HCT116 (cell line): ENCODE results near the gene TIRAP. TPM values are rescaled to one million over a fixed set of nuclear protein-coding genes. Genes with fewer than 3 reads are reported as not detected.

Source experiments
- ATAC-seq: fragments of 200-7000 bp; cut with Tn5 transposase; 2 replicates; pipeline ENCODE4 v1.9.1; 2020; ENCODE audit warnings: mild to moderate bottlenecking, moderate library complexity
- BruUV-seq: library from RNA; stranded (reverse); fragments of 400-500 nt; replicated peaks from 2 replicates; lab custom pipeline; 2021; lab: Mats Ljungman, UMichigan
- CTCF ChIA-PET: fragments of 300-600 bp; sonication (Branson Sonifier 250); formaldehyde crosslinking; loops from one replicate; lab custom pipeline; 2021; ENCODE audit warnings: antibody characterized with exemption; lab: Charles Lee
- POLR2A ChIA-PET: fragments of 300-600, 350-600 bp; sonication (Branson Sonifier 250); formaldehyde crosslinking; loops from one replicate; lab custom pipeline; 2021; ENCODE audit warnings: antibody characterized with exemption; lab: Charles Lee
- RAD21 ChIA-PET, 2 experiments: fragments of 300-600 bp; sonication (Branson Sonifier 250); formaldehyde crosslinking; loops; one replicate each; lab custom pipeline; 2023; ENCODE audit warnings: low total read pairs in 2 of 2; ENCODE audit not compliant: uncharacterized antibody in 2 of 2, unreplicated experiment in 2 of 2, low non-redundant PET in 1 of 2; lab: Charles Lee
- DNase-seq: peaks from one replicate; pipeline ENCODE4 v3.0.0-alpha.2; 2010; ENCODE audit warnings: low read depth, low spot score
- H2AFZ ChIP-seq: fragments of 200-600 bp; shearing (Covaris generic), sonication (generic); 2 replicates; pipeline ENCODE4 v1.6.1; 2017; ENCODE audit warnings: low read depth, mixed run types, mixed read lengths, antibody characterized with exemption, low read length; ENCODE audit not compliant: poor library complexity, severe bottlenecking
- H3K27ac ChIP-seq: 2 replicates; pipeline ENCODE4 v1.5.1; 2012; ENCODE audit warnings: low read depth, low read length
- H3K27me3 ChIP-seq: fragments of 200-600 bp; sonication (generic); 2 replicates; pipeline ENCODE4 v1.6.1; 2016; ENCODE audit warnings: mixed run types, low read length, mixed read lengths; ENCODE audit not compliant: insufficient read depth
- H3K36me3 ChIP-seq, 2 experiments: fragments of 200-500 bp in 1 of 2; fragments of 200-600 bp in 1 of 2; sonication (Bioruptor generic) in 1 of 2; sonication (generic) in 1 of 2; 2 replicates each; pipeline versions ENCODE4 v1.5.1 to v1.6.1; 2014 to 2016; ENCODE audit warnings: low read length in 2 of 2, inconsistent platforms in 1 of 2, mixed read lengths in 1 of 2, mixed run types in 1 of 2; ENCODE audit not compliant: insufficient read depth in 2 of 2, control insufficient read depth in 1 of 2
- H3K4me1 ChIP-seq, 2 experiments: fragments of 200-600 bp in 1 of 2; sonication (generic) in 1 of 2; 2 replicates each; pipeline versions ENCODE4 v1.5.1 to v1.6.1; 2012 to 2017; ENCODE audit warnings: low read length in 2 of 2, inconsistent platforms in 1 of 2, mild to moderate bottlenecking in 1 of 2, mixed read lengths in 1 of 2, mixed run types in 1 of 2, moderate library complexity in 1 of 2; ENCODE audit not compliant: insufficient read depth in 2 of 2, control insufficient read depth in 1 of 2
- H3K4me2 ChIP-seq: fragments of 200-600 bp; sonication (generic); 2 replicates; pipeline ENCODE4 v1.6.1; 2017; ENCODE audit warnings: mixed run types, low read length, mixed read lengths
- H3K4me3 ChIP-seq, 2 experiments: fragments of 200-600 bp in 1 of 2; sonication (generic) in 1 of 2; replicated peaks in 1 of 2; 2 replicates each; pipeline ENCODE4 v1.5.1; 2011 to 2016; ENCODE audit warnings: low read length in 2 of 2, control low read depth in 1 of 2, low read depth in 1 of 2, mild to moderate bottlenecking in 1 of 2, mixed read lengths in 1 of 2, mixed run types in 1 of 2
- H3K79me2 ChIP-seq: fragments of 200-600 bp; sonication (generic); 2 replicates; pipeline ENCODE4 v1.6.1; 2017; ENCODE audit warnings: mild to moderate bottlenecking, mixed run types, low read length, moderate library complexity, mixed read lengths; ENCODE audit not compliant: insufficient read depth
- H3K9ac ChIP-seq: fragments of 200-600 bp; sonication (generic); 2 replicates; pipeline ENCODE4 v1.6.1; 2016; ENCODE audit warnings: low read length, mixed read lengths
- H3K9me2 ChIP-seq: fragments of 200-600 bp; sonication (generic), shearing (Covaris generic); 2 replicates; pipeline ENCODE4 v1.6.1; 2017; ENCODE audit warnings: mixed run types, mild to moderate bottlenecking, moderate library complexity; ENCODE audit not compliant: insufficient read depth
- H3K9me3 ChIP-seq, 2 experiments: fragments of 200-500 bp in 1 of 2; fragments of 200-600 bp in 1 of 2; sonication (Bioruptor generic) in 1 of 2; sonication (generic) in 1 of 2; 2 replicates each; pipeline ENCODE4 v1.6.1; 2014 to 2017; ENCODE audit warnings: low read length in 2 of 2, mixed read lengths in 2 of 2, inconsistent platforms in 1 of 2, low read depth in 1 of 2, mild to moderate bottlenecking in 1 of 2, mixed run types in 1 of 2, moderate library complexity in 1 of 2; ENCODE audit not compliant: control insufficient read depth in 1 of 2, insufficient read depth in 1 of 2
- H4K20me1 ChIP-seq: fragments of 200-600 bp; sonication (generic), shearing (Covaris generic); 2 replicates; pipeline ENCODE4 v1.6.1; 2017; ENCODE audit warnings: mixed run types, mild to moderate bottlenecking, moderate library complexity; ENCODE audit not compliant: insufficient read depth
- CBX3 ChIP-seq: IDR thresholded peaks from 2 replicates; pipeline ENCODE4 v1.6.1; 2012; ENCODE audit warnings: low read depth
- CEBPB ChIP-seq: IDR thresholded peaks from 2 replicates; pipeline ENCODE4 v1.6.1; 2012; ENCODE audit warnings: low read depth
- EGR1 ChIP-seq: IDR thresholded peaks from 2 replicates; pipeline ENCODE4 v1.6.1; 2012; ENCODE audit warnings: low read depth
- ELF1 ChIP-seq: IDR thresholded peaks from 2 replicates; pipeline ENCODE4 v1.6.1; 2012; ENCODE audit warnings: low read depth, borderline replicate concordance
- EZH2 ChIP-seq: fragments of 200-600 bp; sonication (generic); IDR thresholded peaks from 2 replicates; pipeline ENCODE4 v1.6.1; 2017; ENCODE audit warnings: antibody characterized with exemption, mixed run types
- FOSL1 ChIP-seq: IDR thresholded peaks from 2 replicates; pipeline ENCODE4 v1.6.1; 2012; ENCODE audit warnings: low read depth
- JUND ChIP-seq: IDR thresholded peaks from 2 replicates; pipeline ENCODE4 v1.6.1; 2012
- MAX ChIP-seq: IDR thresholded peaks from 2 replicates; pipeline ENCODE4 v1.6.1; 2012
- POLR2A ChIP-seq: IDR thresholded peaks from 2 replicates; pipeline ENCODE4 v1.7.0; 2011; ENCODE audit warnings: borderline replicate concordance; ENCODE audit not compliant: insufficient read depth, insufficient read length; ENCODE audit errors: extremely low read depth
- POLR2AphosphoS5 ChIP-seq: IDR thresholded peaks from 2 replicates; pipeline ENCODE4 v1.6.1; 2011; ENCODE audit warnings: mild to moderate bottlenecking, low read depth, low read length, moderate library complexity
- RAD21 ChIP-seq: IDR thresholded peaks from 2 replicates; pipeline ENCODE4 v1.6.1; 2012; ENCODE audit warnings: low read depth, mild to moderate bottlenecking
- SIN3A ChIP-seq: IDR thresholded peaks from 2 replicates; pipeline ENCODE4 v1.6.1; 2012; ENCODE audit warnings: low read depth
- SP1 ChIP-seq: IDR thresholded peaks from 2 replicates; pipeline ENCODE4 v1.6.1; 2012; ENCODE audit warnings: low read depth
- SRF ChIP-seq: IDR thresholded peaks from 2 replicates; pipeline ENCODE4 v1.6.1; 2012; ENCODE audit warnings: low read depth
- TCF7L2 ChIP-seq: IDR thresholded peaks from 2 replicates; pipeline ENCODE4 v1.7.0; 2011; ENCODE audit warnings: borderline replicate concordance, inconsistent platforms; ENCODE audit not compliant: insufficient read depth, insufficient read length; ENCODE audit errors: extremely low read depth
- YY1 ChIP-seq: IDR thresholded peaks from 2 replicates; pipeline ENCODE4 v1.6.1; 2011; ENCODE audit warnings: low read length, low read depth, moderate library complexity, mild to moderate bottlenecking; ENCODE audit not compliant: insufficient replicate concordance; ENCODE audit errors: extremely low read depth
- ZBTB33 ChIP-seq: IDR thresholded peaks from 2 replicates; pipeline ENCODE4 v1.6.1; 2011; ENCODE audit warnings: mild to moderate bottlenecking, low read length, moderate library complexity; ENCODE audit not compliant: insufficient replicate concordance; ENCODE audit errors: extremely low read depth
- ZFX ChIP-seq: fragments of 450-650 bp; IDR thresholded peaks from 2 replicates; pipeline ENCODE4 v1.6.1; 2017
- ZNF274 ChIP-seq: fragments of 200-500 bp; sonication (Bioruptor generic); IDR thresholded peaks from 2 replicates; pipeline ENCODE4 v1.6.1; 2014; ENCODE audit warnings: mild to moderate bottlenecking, low read depth, low read length, inconsistent platforms
- intact Hi-C: fragments of 100-400 bp; cut with micrococcal nuclease; formaldehyde crosslinking; loops from 2 replicates; pipeline ENCODE4 v1.10.0; 2022
- total RNA-seq: library from RNA; stranded (reverse); gene quantifications from one replicate; pipeline ENCODE4 v1.2.1, GENCODE V29; 2021; ENCODE audit not compliant: unreplicated experiment

TIRAP gene
- total RNA-seq, 1 experiment from 2014 or later: 10.8 TPM

- Histone ChIP-seq H3K79me2 (peaks cover 11% of the 10 kb centered on the region; the same call in 1 of the 2 replicates), H3K9ac (no peak overlapping the region), H3K27ac (no peak overlapping the region), H3K4me2 (no peak overlapping the region), H4K20me1 (no peaks in the 10 kb centered on the region), H3K36me3 (peaks cover 4 to 6% of the 10 kb centered on the region in 2 experiments; a peak in 1 of 4 replicates), H3K27me3 (no peaks in the 10 kb centered on the region), H3K4me3 (no peak overlapping the region), H3K9me3 (no peaks in the 10 kb centered on the region), H3K4me1 (peaks cover 11 to 16% of the 10 kb centered on the region in 2 experiments; a peak in 3 of 4 replicates), H3K9me2 (no peaks in the 10 kb centered on the region), H2AFZ (no peak overlapping the region)
- ChIA-PET RAD21 (no interaction called here), POLR2A (no interaction called here), CTCF (no interaction called here)
- TF ChIP-seq POLR2A (no peak), ELF1 (no peak), EGR1 (no peak), TCF7L2 (no peak), SIN3A (no peak), RAD21 (no peak), ZFX (no peak), MAX (no peak)
- DNase-seq (no peak), ATAC-seq (no peak)
- intact Hi-C loops: no loop called here
- BruUV-seq: no TSS peak
Measured at GRCh38 chr11:126288237-126288636, 5.3 kb downstream of the TIRAP start.

GRCh38 chr11:126290887-126291286 lies 8.0 kb downstream of the TIRAP start:
- Histone ChIP-seq H4K20me1 (no peaks in the 10 kb centered on the region), H3K79me2 (no peaks in the 10 kb centered on the region; the same call in 1 of the 2 replicates), H3K27ac (no peak overlapping the region), H3K9ac (no peak overlapping the region), H3K9me2 (no peaks in the 10 kb centered on the region), H3K4me1 (no peaks in the 10 kb centered on the region), H3K9me3 (no peaks in the 10 kb centered on the region), H3K4me3 (no peak overlapping the region), H3K27me3 (no peaks in the 10 kb centered on the region), H3K4me2 (no peak overlapping the region), H3K36me3 (peaks cover 4 to 9% of the 10 kb centered on the region in 2 experiments; a peak in 2 of 4 replicates), H2AFZ (no peak overlapping the region)
- CTCF ChIA-PET: no interaction called here
- intact Hi-C loops: no loop called here
- ATAC-seq (no peak), DNase-seq (no peak)
- RAD21 ChIA-PET: no interaction called here
- POLR2A ChIA-PET: no interaction called here
- TF ChIP-seq ZFX (no peak), EGR1 (no peak), EZH2 (no peak), ELF1 (no peak), TCF7L2 (no peak), JUND (no peak), CBX3 (no peak), ZBTB33 (no peak), FOSL1 (no peak), POLR2AphosphoS5 (no peak), SP1 (no peak), ZNF274 (no peak), SRF (no peak), YY1 (no peak), MAX (no peak), CEBPB (no peak), POLR2A (no peak)
- TF ChIP-seq, all 23 proteins: peak for 0
- BruUV-seq: no TSS peak
